GM19043 (cell line): Measurements from ENCODE around the gene DNAL4.

ENCODE experiments used
- ATAC-seq: cut with Tn5 transposase; IDR thresholded peaks from one replicate; pipeline ENCODE4 v1.9.1; 2021; ENCODE audit warnings: low read depth; ENCODE audit not compliant: unreplicated experiment

The DNAL4 gene

DNA sequence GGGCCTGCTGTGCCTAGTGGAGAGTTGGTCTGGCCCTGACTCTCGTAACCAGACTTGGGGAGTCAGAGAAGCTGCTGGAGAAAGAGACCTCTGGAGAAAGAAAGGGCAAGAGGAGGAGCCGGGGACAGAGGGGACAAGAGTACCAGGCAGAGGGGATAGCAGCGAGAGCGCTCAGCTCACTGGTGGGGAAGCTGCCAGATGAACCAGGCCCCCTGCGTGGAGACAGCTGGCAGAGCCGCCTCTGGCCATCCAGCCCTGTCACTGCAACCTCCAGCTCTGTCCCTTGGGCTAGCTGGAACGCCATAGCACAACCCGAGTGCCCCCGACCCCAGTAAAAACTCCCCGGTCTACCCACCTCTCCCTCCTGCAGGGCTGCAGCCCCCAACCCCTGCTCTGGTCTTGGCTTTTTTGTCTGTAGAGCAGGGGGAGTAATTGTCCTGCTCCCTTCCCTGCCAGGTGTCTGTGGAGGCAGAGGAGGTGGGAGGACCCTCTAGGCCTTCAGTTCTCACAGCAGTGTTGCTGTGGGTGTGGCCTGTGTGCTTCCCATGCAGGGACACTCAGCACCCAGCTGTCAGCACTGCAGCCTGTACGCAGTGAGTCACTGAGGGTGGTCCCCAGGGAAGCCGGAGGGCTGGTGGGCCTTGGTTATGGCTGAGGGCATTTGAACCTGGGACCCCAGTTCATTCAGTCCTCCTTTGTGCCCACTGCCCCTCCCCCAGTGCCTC, 33.3 kb downstream of the DNAL4 start:
- no peak for ATAC-seq

DNA sequence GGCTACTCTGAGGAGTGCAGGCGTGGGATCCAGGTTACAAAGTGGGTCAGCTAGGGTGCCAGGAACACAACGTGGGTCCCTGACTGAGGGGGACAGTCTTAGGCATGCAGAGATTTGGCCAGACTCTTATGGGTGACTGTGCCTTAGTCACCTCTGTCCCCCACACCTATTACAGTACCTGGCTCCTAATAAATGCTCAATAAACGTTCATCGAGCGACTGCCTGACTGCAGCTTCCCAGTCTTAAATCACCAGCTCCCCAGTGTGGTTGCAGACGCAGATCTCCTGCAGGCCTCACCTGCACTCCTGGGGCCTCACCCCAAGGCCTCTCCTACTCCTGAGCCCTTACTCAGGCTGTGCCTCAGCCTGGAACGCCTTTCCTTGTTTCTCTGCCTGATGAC, 34.9 kb downstream of the DNAL4 start:
- ATAC-seq = no peak

DNA sequence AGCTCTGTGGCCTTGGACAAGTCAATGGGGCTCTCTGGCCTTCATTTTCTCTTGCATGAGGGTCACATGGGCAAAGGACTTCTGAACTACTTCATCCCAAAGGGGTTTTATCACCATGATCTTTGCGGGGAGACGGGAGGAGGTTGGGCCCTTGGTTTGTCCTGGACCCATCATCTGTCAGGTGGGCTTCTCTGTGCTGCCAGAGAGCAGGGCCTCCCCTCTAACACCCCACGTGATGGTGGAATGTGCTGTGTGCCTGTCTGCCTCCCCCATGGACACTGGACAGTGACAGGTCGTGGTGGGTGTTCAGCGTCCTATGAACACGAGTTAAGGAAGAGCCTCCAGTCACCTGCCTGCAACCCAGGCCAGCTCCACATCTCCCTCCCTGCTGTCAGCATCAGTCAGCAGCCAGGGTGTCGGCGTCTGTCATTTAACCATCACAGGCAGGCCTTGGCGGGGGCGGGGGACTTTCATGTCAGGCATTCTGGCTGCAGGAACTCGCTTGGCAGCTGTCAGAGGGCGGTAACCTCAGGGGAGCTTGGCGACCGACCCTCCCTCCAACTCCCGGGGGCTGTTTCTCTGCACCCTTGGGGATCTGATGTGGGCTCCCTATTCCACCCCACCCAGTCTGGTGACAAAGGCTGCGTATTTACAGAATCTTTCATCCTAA, 35.5 kb downstream of the DNAL4 start:
- ATAC-seq = no peak

DNA sequence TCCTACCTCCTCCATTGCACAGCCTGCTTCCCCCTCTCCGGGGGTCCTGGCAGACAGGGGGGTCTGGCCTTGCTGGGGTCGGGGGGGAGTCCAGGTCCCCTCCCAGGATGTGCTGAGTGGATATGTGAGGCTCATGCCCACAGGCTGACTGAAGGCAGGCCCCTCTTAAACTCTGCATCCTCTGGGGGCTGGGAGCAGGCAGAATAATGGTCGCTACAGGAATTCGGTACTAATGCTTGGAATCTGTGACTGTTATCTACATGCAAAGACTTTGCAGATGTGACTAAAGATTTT, 36.5 kb downstream of the DNAL4 start:
- no peak for ATAC-seq

DNA sequence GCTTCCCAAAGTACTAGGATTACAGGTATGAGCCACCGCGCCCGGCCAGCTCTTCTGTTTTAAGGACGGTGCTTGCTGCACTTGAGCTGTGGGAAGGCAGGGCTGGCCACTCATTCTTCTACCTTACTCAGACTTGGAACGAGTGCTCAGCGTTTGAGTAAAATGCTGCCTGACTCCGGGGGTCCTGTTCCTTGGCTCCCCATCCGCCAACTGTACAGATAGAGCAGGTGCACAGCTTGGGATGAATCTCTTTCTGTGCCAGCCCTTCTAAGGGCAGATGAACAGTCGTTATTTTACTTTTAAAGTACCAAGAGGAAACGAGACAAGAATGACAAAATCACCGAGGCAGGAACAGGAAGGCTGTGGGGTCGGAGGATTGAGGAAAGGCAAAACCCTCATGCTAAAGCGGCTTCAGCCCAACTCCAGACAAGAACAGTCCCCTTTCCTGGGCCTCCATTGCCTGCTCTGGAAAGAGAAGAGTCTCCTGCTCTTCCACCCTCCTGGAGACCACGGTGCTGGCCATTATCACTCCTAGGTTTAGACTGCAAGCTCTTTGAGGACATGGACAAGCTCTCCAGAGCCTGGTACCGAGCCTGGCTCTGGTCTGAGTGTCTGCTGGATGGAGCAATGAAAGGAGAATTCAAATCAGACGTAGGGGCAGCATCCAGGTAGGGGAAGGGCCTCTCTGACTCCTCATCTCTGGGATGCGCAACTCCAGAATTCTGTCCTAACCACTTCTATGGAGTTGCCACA, 37.1 kb downstream of the DNAL4 start:
- no peak for ATAC-seq

DNA sequence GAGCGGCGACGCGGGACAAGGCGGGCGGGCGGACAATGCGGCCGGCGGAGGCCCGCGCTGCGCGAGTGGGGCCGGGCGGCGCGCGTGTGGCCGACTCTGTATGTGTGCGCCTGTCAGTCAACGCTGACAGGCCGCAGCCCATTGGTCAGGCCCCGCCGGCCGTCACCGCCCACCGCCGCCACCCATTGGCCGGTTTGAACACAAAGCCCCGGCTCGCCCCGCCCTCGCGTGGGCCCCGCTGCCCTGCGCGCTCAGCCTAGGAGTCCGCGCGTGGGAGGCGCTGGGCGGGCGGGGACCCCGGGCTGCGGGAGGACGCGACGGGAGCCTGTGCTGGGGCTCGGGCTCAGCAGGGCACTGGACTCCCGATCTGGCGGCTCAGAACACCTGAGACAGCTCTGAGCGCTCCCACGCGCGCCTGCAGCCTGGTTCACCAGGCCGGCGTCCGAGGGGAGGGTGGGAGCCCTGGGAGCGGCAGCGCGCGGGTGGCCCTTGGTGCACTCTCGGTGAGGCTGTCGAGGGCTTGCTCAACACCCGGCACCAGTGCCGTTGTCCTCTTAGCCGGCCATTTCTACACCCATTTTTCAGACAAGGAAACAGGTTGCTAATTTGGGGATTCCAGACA, 37.9 kb downstream of the DNAL4 start, which contains the start of gene SUN2:
Gene SUN2, minus strand, starts transcription at position 88 of the 622 bp plus-strand sequence. CDS start 3,370 bp downstream, outside the sequence.
- ATAC-seq = peak; percentile 66

DNA sequence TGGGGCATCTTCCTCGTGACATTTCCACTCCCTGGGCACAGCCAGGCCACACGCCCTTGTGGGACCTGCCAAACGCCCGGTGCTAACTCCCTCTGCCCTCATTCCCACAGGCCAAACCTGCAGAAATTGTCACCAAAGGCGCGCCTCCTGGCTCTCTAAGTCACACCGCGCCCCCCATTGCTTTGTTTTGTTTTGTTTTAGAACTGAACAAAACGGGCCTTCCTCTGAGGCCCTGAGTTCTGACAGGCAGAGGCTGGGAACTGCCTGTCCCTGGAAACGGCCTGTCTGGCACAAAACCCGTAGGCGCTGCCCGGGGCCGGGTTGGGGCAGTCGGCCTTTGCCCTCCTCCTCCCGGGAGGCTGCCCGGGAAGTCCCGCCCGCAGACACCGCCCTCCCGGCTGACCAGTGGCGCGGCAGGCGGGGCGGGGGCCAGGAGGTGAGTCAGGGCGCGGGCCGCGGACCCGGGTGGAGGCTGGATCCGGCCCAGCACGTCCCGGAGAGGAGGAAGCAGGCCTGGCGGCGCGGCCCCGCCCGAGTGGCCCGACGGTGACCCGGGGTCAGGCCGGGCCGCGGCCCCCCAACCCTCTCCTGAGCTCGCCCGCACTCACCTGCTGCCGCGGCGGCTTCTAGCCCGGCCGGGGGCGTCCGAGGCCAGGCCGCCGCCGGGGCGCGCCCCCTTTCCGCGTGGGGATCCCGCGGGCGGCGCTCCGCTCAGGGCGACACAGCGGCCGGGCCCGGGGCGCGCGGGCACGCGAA, 38.6 kb downstream of the DNAL4 start:
- ATAC-seq = peak; percentile 32

DNA sequence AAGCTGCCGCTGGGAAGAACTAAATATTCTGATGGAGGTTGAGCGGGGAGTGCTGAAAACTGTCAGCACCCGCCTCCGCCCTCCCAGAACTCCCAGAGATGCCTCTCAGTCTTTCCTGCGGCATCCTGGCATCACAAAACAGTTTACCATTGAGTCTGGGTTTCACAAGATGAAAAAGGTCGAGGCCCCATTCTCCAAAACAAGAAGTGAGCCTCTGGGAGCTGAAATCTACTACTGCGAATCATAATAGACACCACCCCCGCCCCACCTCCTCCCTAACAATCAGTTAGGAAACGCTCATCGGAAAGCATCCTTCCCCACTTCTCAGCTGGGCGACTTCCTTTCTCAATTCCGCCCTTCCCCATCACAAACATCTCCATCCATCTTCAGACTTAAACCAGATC, 39.2 kb downstream of the DNAL4 start:
- no peak for ATAC-seq

DNA sequence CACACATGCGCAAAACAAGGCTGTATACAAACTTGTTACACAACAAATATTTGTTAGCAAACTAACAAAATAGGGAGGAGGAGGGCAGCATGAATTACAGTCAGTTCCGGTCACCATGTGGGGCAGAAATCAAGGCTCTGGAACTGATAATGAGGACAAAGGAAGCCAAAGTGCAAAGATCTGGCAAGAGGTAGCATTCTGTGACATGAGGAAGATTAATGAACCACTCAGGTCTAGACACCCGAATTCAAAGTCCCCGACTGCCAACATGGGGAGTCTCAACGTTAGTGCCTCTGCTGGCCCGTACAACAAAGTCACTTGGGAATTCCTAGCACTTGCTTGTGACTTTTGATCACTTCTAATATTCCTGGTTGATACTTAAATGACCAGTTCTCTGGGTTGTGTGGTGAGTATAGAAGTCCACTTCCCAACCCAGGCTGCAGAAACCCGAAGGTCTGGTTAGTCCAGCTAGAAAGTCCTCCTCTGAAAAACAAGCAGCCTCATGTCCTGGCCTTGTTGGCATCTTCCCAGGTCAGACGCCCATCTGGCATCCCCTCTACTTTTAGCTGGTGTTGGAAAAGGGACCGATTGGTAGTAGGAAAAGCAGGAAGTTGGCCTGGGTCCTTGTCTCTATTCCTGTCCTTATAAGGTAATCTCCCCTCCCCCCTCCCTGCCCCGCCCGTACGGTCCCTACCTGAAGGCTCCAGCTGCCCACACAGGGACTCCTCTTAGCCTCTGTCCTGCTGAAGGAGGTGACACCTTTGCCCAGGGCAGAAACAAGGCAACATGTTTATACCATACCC, 39.8 kb downstream of the DNAL4 start:
- no peak for ATAC-seq

DNA sequence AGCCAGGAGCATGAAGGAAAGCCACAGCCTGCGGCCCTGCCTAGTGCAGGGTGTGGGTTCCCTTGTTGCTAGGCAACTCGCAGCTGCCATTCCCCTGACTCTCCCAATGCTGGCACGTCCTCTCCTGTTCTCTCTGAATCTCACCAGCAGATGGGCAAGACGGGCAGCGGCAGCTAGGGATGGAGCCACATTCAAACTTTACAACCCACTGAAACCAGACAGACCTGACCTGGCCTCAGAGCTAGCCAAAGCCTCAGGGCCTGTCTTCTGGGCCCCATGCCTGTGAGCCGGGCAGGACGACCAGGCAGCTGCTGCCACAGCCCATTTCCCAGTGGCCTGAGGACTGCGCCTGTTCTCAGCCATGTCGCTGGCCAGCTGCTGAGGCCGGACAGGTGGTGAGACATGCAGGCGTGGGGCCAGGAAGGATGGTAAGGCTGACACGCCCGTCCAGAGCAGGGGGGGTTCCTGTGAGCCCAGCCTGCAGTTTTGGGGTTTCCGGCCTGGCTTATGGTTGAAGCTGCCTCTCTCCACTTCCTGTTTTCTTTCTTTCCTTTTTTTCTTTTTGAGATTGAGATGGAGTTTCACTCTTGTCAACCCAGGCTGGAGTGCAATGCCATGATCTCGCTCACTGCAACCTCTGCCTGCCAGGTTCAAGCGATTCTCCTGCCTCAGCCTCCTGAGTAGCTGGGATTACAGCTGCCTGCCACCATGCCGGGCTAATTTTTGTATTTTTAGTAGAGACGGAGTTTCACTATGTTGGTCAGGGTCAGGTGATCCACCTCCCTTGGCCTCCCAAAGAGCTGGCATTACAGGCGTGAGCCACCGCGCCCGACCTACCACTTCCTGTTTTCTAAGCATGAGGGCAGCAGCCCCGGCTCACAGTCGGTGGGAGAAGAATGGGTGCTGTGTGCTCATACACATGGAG, 42.3 kb downstream of the DNAL4 start:
- no peak for ATAC-seq

DNA sequence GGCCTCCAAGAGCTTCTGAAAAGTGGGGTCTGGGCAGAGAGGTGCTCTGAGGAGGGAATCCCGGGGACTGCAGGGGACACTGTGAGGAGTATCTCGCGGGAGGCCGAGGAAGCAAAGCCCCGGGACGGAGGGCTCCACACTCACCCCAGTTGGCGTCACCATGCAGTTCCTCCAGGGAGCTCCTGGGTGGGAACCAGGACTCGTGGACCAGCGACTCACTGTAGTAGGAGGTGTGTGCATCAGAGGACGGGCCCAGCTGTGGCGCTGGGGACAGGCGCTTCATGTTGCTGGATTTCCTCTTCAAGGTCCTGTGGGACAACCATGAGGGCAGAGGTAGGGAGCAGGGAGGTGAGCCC, 42.9 kb downstream of the DNAL4 start:
- no peak for ATAC-seq

DNA sequence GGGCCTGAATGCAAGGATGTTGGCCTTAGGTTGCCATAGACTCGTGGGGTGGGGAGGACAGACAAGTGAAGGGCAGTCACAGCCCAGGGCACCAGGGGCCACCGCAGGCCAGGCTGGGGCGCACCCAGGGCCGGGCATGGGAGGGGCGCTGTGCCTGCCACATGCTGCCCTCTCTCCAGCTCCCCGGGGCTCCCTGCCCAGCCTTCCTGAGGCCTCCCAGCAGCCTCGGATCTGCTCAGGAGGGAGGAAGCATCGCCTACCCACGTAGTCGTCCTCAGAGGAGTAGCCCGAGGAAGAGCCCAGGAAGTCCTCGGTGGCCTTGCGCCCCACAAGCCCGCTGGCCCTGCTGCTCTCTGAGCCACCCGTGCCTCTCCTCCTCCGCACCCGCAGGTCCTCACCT, 43.3 kb downstream of the DNAL4 start:
- no peak for ATAC-seq

DNA sequence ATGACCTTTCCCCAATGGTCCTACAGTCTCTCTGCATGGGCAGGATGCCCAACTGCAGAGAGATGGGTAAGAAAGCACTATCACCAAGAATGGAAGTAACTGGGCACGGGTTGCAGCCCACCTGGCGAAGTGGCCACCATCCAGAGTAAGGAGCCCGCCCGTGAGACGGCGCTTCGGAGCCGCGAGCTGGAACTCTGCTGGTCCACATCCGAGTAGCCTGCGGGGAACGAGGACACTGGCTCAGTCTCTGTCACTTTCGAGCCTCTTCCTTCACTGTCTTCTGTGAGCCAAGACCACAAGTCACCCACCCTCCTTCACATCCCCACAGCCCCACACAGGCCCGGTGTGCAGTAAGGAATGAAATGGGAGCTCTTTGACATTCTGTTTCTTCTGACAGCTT, 43.8 kb downstream of the DNAL4 start:
- ATAC-seq = no peak

DNA sequence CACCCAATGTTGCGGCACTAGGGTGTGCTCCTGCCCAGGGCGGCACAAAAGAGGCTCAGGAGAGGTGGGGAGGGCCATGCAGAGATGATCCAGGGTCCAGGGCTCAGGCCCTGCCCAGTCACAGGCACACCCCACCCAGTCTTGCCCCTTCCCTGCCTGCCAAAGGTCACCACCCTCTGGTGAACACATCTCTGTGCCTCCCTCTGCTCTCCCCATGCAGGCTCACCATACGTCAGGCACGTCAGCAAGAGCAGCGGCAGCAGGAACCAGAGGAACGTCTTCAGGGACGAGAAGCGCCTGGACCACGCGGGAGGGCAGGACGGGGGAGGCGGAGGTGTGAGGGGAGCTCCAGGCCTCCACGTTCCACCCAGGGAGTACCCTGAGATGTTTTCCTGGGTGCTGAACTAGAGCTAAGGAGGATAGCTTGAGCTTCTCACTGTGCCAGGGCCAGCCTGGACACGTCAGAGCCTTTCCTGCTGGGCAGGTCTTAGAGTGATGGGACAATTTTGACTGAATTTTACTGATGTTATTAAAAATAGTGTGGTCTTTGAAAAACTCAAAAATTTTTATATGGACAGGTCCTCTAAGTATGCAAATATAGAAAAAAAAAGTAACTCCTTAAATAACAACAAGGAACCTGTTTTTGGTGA, 45.3 kb downstream of the DNAL4 start:
- no peak for ATAC-seq

DNA sequence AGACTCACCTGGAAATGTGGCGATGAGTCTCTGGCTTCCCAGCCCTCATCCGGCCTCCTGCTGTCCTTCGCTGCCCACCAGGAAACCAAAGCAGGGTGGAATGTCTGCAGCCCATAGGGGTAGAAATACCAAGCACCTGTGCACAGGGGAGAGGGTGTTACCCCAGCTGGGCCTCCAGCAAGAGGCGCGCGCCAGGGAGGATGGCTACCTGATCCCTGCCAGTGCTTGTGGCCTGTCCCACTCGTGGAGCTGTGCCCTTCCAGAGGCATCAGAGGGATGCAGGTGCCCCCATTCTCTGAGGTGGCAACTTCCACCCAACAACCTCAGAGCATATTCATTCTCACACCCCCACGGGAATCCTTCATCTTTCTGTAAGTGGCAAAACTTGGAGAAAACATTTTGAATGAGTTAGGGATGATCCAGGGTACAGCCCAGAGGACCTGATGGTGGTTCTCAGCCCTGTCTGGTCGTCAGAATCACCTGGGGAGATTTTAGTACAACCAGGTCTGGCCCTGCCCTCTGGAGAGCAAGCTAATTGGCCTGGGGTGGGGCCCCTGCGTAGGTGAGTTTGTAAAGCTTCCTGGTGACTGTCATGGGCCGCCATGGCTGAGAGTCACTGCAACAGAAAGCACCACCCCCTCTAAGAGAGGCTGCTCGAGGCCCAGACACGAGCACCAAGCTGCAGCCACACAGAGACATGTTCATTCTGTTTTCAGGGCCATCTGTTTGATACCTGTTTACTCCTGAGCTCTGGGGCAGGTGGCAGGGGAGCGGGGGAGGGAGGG, 48.1 kb downstream of the DNAL4 start:
- ATAC-seq = no peak

DNA sequence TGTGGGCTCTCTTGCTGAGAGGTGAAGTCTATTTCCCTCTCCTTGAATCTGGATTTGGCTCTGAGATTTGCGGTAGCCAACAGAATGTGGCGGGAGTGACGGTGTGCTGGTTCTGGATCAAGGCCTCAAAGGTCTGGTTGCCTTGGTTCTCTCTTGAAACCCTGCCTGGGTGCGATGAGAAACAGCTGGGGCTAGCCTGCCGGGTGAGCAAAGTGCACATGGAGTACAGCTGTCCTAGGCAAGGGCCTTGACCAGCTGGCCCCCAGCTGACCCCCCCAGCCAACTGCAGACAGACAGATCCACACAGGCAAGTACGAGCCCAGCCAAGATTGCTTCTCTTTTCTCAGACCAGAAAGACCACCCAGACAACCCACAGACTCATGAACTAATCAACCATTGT, 49.0 kb downstream of the DNAL4 start:
- no peak for ATAC-seq

DNA sequence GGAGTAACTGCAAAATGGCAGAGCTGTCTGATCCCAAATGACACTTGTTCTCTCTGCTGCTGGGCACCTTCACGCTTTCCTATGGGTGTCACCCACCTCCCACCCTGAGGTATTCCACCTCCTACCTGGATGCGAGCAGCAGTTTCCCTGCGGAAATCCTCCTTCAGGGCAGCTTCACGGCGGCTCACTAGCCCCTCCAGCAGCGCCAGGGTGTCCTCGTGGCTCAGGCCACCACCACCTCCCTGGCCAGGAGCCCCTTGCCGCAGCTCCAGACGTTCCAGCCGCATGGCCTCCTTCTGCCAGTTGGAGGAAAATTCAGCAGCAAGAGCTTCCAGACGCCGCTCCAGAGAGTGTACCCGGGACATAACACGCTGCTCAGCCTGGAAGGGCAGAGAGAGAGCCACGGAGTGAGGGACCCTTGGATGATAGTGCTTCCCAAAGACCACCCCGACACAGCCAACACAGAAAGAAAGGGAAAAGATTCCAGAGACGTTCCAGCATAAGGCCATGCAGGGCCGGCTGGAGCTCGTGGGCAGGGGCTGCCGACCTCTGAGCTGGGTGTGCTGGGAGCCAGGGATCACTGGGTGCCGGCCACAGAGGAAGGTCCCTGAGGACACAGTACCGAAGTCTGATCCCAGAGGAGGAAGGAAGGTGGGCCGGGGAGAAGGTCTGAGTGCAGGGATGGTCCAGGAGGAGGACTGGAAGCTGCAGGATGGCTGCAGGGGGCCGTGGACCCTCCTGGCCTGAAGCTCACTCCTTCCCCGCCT, 51.6 kb downstream of the DNAL4 start:
- ATAC-seq = no peak
